Suprapubic skin (tissue), 4 donors: ENCODE results near the gene MYLK3. TPM values are rescaled to one million over a fixed set of nuclear protein-coding genes. Genes with fewer than 3 reads are reported as not detected.

ENCODE experiments used
- DNase-seq, 2 donors: peaks; one replicate each; pipeline ENCODE4 v3.0.0-alpha.2; 2019; ENCODE audit warnings: low spot score in 2 of 2
- H3K27ac ChIP-seq: fragments of 200-600 bp; sonication (generic); one replicate; pipeline ENCODE4 v1.5.1; 2019
- H3K27me3 ChIP-seq: fragments of 200-600 bp; sonication (generic); one replicate; pipeline ENCODE4 v1.5.1; 2019
- H3K36me3 ChIP-seq: fragments of 200-600 bp; sonication (generic); one replicate; pipeline ENCODE4 v1.5.1; 2019
- H3K4me1 ChIP-seq: fragments of 200-600 bp; sonication (generic); one replicate; pipeline ENCODE4 v1.5.1; 2019
- H3K4me3 ChIP-seq: fragments of 200-600 bp; sonication (generic); one replicate; pipeline ENCODE4 v1.5.1; 2019; ENCODE audit warnings: mild to moderate bottlenecking
- H3K9me3 ChIP-seq: fragments of 200-600 bp; sonication (generic); one replicate; pipeline ENCODE4 v1.5.1; 2019
- EP300 ChIP-seq: sonication (generic); formaldehyde crosslinking; IDR thresholded peaks from one replicate; pipeline ENCODE4 v1.6.1; 2017; ENCODE audit warnings: antibody characterized with exemption
- POLR2A ChIP-seq, 2 donors: fragments of 450-650 bp; IDR thresholded peaks; one replicate each; pipeline ENCODE4 v1.6.1; 2017; ENCODE audit warnings: antibody characterized with exemption in 2 of 2, mild to moderate bottlenecking in 2 of 2, moderate library complexity in 2 of 2
- POLR2AphosphoS5 ChIP-seq, 3 donors: sonication (generic); formaldehyde crosslinking; IDR thresholded peaks; one replicate each; pipeline ENCODE4 v1.6.1; 2017; ENCODE audit warnings: antibody characterized with exemption in 3 of 3
- WGBS: methylation state at CpG from one replicate; pipeline ENCODE4 v1.1.5; 2018; 5-methylcytosine and 5-hydroxymethylcytosine counted together
- total RNA-seq, 4 donors: library from RNA; depleted of rRNA; stranded (reverse); fragments of >200 nt; gene quantifications; one replicate each; pipeline ENCODE4 v1.1.0, GENCODE V29; 2016
- TF ChIP-seq, protein P1 (sequence below), 2 donors: fragments of 200-600 bp in 1 of 2; fragments of 450-650 bp in 1 of 2; sonication (generic) in 1 of 2; IDR thresholded peaks; one replicate each; pipeline ENCODE4 v1.5.1; 2016 to 2019; ENCODE audit warnings: antibody characterized with exemption in 2 of 2, mild to moderate bottlenecking in 1 of 2, moderate library complexity in 1 of 2

MYLK3 gene
- total RNA-seq, 4 donors from 2014 or later = 0.13 to 0.32 TPM; not detected in 2

DNA sequence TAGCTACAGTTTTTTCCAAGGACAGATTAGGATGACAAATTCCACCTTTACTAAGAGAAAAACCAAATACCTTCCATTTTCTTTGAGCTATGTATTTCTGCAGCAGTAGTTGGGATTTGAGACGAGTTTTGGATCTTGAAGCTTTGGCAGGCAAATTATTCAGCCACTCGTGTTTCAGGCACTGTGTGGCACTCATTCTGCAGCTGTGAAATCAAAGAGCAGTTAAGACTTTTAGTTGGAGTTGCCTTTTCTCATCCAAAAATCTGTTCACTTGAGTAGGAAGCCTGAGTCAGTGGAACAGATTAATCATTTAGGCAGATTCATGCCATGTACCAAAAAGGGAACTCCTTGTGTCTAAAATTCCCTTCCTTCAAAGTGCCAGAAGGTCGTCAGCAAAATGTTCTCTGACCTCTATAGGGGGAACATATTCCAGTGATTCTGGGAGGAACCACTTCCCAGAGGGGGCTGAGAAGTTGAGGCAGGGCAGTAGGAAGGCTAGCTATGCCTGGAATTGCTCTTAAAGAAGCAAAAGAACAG is 38.6 kb downstream of the MYLK3 start:
- no peaks in the 10 kb centered on the region for H3K9me3 ChIP-seq
- TF ChIP-seq, protein P1, sequence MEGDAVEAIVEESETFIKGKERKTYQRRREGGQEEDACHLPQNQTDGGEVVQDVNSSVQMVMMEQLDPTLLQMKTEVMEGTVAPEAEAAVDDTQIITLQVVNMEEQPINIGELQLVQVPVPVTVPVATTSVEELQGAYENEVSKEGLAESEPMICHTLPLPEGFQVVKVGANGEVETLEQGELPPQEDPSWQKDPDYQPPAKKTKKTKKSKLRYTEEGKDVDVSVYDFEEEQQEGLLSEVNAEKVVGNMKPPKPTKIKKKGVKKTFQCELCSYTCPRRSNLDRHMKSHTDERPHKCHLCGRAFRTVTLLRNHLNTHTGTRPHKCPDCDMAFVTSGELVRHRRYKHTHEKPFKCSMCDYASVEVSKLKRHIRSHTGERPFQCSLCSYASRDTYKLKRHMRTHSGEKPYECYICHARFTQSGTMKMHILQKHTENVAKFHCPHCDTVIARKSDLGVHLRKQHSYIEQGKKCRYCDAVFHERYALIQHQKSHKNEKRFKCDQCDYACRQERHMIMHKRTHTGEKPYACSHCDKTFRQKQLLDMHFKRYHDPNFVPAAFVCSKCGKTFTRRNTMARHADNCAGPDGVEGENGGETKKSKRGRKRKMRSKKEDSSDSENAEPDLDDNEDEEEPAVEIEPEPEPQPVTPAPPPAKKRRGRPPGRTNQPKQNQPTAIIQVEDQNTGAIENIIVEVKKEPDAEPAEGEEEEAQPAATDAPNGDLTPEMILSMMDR (IDR thresholded peaks at IDR 0.05) = no peak
- TF ChIP-seq POLR2A (IDR thresholded peaks at IDR 0.05) (no peak), EP300 (no peak), POLR2AphosphoS5 (IDR thresholded peaks at IDR 0.05) (no peak)
- H3K36me3 ChIP-seq = no peaks in the 10 kb centered on the region
- H3K27me3 ChIP-seq = no peaks in the 10 kb centered on the region
- no peak for DNase-seq
- H3K4me1 ChIP-seq = no peaks in the 10 kb centered on the region
- 41% methylated on average over 3 of the region's 3 CpGs for WGBS
- H3K4me3 ChIP-seq = no peak overlapping the region
- no peak overlapping the region for H3K27ac ChIP-seq

DNA sequence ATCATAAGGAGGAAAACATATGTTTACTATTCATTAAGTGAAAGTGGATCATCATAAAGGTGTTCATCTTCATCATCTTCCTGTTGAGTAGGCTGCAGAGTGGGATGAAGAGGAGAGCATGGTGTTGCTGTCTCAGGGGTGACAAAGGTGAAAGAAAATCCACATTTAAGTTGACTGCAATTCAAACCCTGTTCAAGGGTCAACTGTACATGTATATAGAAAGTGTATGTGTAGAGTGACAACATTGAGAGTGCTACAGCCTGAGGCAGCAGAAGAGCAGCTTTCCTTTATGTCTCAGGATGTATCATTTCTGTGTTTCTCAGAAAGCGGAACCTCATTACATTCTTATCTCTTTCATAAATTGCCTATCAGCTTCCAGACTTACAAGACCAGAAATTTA is 41.5 kb downstream of the MYLK3 start:
- H3K4me3 ChIP-seq = no peak overlapping the region
- H3K27ac ChIP-seq = no peak overlapping the region
- TF ChIP-seq EP300 (no peak), POLR2AphosphoS5 (IDR thresholded peaks at IDR 0.05) (no peak), POLR2A (IDR thresholded peaks at IDR 0.05) (no peak)
- TF ChIP-seq, protein P1 (IDR thresholded peaks at IDR 0.05) = no peak
- no peak for DNase-seq
- H3K9me3 ChIP-seq = no peaks in the 10 kb centered on the region
- H3K4me1 ChIP-seq = no peaks in the 10 kb centered on the region
- H3K27me3 ChIP-seq = no peaks in the 10 kb centered on the region
- WGBS = 0% methylated on average over 1 of the region's 1 CpG
- H3K36me3 ChIP-seq = no peaks in the 10 kb centered on the region

DNA sequence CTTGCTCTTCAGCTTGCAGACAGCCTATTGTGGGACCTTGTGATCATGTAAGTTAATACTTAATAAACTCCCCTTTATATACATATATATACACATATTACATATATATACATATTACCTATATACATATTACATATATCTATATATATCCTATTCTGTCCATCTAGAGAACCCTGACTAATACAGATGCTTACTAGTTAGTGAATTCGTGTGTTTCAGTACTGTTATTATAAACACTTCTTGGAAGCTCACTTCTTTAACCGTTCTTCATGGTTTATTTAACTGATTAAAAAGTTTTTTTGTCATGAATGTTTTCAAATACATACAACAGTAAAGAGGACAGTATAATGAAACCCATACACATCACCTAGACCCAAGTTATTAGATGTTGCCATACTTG is 46.1 kb downstream of the MYLK3 start:
- Histone ChIP-seq H3K27ac (no peak overlapping the region), H3K9me3 (no peaks in the 10 kb centered on the region), H3K36me3 (no peaks in the 10 kb centered on the region), H3K27me3 (no peaks in the 10 kb centered on the region), H3K4me1 (no peaks in the 10 kb centered on the region), H3K4me3 (no peak overlapping the region)
- no peak for DNase-seq
- WGBS = 91% methylated on average over 2 of the region's 2 CpGs
- TF ChIP-seq POLR2A (IDR thresholded peaks at IDR 0.05) (no peak), POLR2AphosphoS5 (IDR thresholded peaks at IDR 0.05) (no peak), EP300 (no peak)
- TF ChIP-seq, protein P1 (IDR thresholded peaks at IDR 0.05) = no peak

DNA sequence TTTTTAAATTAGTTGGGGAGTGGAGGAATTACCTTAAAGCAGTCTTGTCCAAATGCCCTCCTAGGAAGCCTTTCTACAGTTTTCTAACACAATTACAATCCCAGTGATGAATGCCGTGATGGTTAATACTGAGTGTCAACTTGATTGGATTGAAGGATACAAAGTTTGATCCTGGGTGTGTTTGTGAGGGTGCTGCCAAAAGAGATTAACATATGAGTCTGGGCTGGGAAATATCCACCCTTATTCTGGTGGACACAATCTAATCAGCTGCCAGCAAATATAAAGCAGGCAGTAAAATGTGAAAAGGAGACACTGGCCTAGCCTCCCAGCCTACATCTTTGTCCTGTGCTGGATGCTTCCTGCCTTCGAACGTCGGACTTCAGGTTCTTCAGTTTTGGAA is 46.5 kb downstream of the MYLK3 start:
- Histone ChIP-seq H3K4me3 (no peak overlapping the region), H3K36me3 (no peaks in the 10 kb centered on the region), H3K27ac (no peak overlapping the region), H3K27me3 (no peaks in the 10 kb centered on the region), H3K4me1 (no peaks in the 10 kb centered on the region), H3K9me3 (no peaks in the 10 kb centered on the region)
- no peak for TF ChIP-seq POLR2A (IDR thresholded peaks at IDR 0.05)
- TF ChIP-seq, protein P1 (IDR thresholded peaks at IDR 0.05) = no peak
- no peak for TF ChIP-seq EP300
- TF ChIP-seq POLR2AphosphoS5 (IDR thresholded peaks at IDR 0.05) = no peak
- WGBS = 89% methylated on average over 4 of the region's 4 CpGs
- no peak for DNase-seq

DNA sequence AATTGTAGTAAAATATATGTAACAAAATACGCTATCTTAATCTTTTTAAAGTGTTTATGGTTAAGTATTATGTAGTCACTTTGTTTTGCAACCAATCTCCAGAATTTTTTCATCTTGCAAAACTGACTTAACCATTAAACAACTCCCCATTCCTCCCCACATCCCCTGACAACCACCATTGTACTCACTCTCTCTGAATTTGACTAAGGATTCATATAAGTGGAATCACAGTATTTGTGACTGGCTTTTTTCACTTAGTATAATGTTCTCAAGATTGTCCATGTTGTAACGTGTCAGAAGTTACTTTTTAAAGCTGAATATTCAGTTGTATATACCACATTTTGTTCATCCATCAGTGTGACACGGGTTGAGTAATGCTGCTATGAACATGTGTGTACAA is 48.1 kb downstream of the MYLK3 start:
- H3K36me3 ChIP-seq = no peaks in the 10 kb centered on the region
- no peaks in the 10 kb centered on the region for H3K27me3 ChIP-seq
- TF ChIP-seq POLR2A (IDR thresholded peaks at IDR 0.05) (no peak), EP300 (no peak), POLR2AphosphoS5 (IDR thresholded peaks at IDR 0.05) (no peak)
- TF ChIP-seq, protein P1 (IDR thresholded peaks at IDR 0.05) = no peak
- no peak overlapping the region for H3K27ac ChIP-seq
- no peak for DNase-seq
- no peaks in the 10 kb centered on the region for H3K9me3 ChIP-seq
- no peak overlapping the region for H3K4me3 ChIP-seq
- WGBS = 96% methylated on average over 3 of the region's 3 CpGs
- no peaks in the 10 kb centered on the region for H3K4me1 ChIP-seq
